Esophagus (tissue), 2 donors: ENCODE data around the gene RNF207. TPM values are rescaled to one million over a fixed set of nuclear protein-coding genes. Genes with fewer than 3 reads are reported as not detected.
A peak's percentile ranks its signal among the peaks of the same experiment; 100 is the strongest.

ENCODE experiments used
- H3K27ac ChIP-seq, 2 donors: one replicate each; pipeline ENCODE4 v1.5.1; 2013; ENCODE audit warnings: low read depth in 2 of 2, mild to moderate bottlenecking in 2 of 2, inconsistent platforms in 1 of 2, low read length in 1 of 2, moderate library complexity in 1 of 2
- H3K27me3 ChIP-seq, 2 donors: one replicate each; pipeline ENCODE4 v1.6.1; 2013; ENCODE audit warnings: low read length in 2 of 2, control low read depth in 1 of 2, mild to moderate bottlenecking in 1 of 2; ENCODE audit not compliant: insufficient read depth in 2 of 2, control insufficient read depth in 1 of 2
- H3K36me3 ChIP-seq, 2 donors: one replicate each; pipeline ENCODE4 v1.6.1; 2013; ENCODE audit warnings: low read length in 1 of 2; ENCODE audit not compliant: control insufficient read depth in 2 of 2, insufficient read depth in 2 of 2
- H3K4me1 ChIP-seq, 2 donors: one replicate each; pipeline ENCODE4 v1.6.1; 2013; ENCODE audit warnings: low read length in 1 of 2; ENCODE audit not compliant: control insufficient read depth in 2 of 2, insufficient read depth in 2 of 2
- H3K4me3 ChIP-seq, 2 donors: one replicate each; pipeline ENCODE4 v1.5.1; 2013; ENCODE audit warnings: low read length in 2 of 2, mild to moderate bottlenecking in 2 of 2, low read depth in 1 of 2, moderate library complexity in 1 of 2
- H3K9me3 ChIP-seq, 2 donors: one replicate each; pipeline ENCODE4 v1.6.1; 2013; ENCODE audit warnings: mild to moderate bottlenecking in 2 of 2, low read depth in 1 of 2, low read length in 1 of 2, moderate library complexity in 1 of 2; ENCODE audit not compliant: control insufficient read depth in 2 of 2, insufficient read depth in 1 of 2
- WGBS, 2 donors: extraction: QIAGEN DNeasy Blood & Tissue Kit; methylation state at CpG; one replicate each; pipeline ENCODE4 v1.1.7; 2013; 5-methylcytosine and 5-hydroxymethylcytosine counted together
- polyA plus RNA-seq, 2 donors: library from polyadenylated mRNA; stranded (reverse); fragments of 200-250 nt; gene quantifications; one replicate each; pipeline ENCODE4 v1.2.3, GENCODE V29; 2013
- donor health status: healthy with polysubstance abuse.
- donor health status: Bipolar disorder and iron deficiency.

The RNF207 gene
- polyA plus RNA-seq, 2 donors: 17.0 to 68.0 TPM

GRCh38 chr1:6197746-6198427 is 8.0 kb upstream of the RNF207 start:
- H3K27ac ChIP-seq: no peak overlapping the region
- H3K36me3 ChIP-seq: peaks cover 0 to 10% of the 10 kb centered on the region in 2 donors
- H3K4me3 ChIP-seq: peak overlapping the region; percentile 17 to 100
- H3K27me3 ChIP-seq: no peaks in the 10 kb centered on the region
- WGBS, 2 donors: 50% methylated on average over 6 of the region's 6 CpGs
- peaks cover 2 to 5% of the 10 kb centered on the region in 2 donors for H3K4me1 ChIP-seq
- no peaks in the 10 kb centered on the region for H3K9me3 ChIP-seq

- Histone ChIP-seq H3K27ac (peak overlapping the region; percentile 71 to 89), H3K9me3 (no peaks in the 10 kb centered on the region), H3K27me3 (no peaks in the 10 kb centered on the region), H3K4me1 (peaks cover 2 to 5% of the 10 kb centered on the region in 2 donors), H3K4me3 (peak overlapping the region; percentile 96 to 100), H3K36me3 (peaks cover 0 to 6% of the 10 kb centered on the region in 2 donors)
- WGBS, 2 donors: 0 to 2% methylated on average over 31 of the region's 31 CpGs
Measured at GRCh38 chr1:6198646-6199297, 7.1 kb upstream of the RNF207 start.

- WGBS, 2 donors: 1 to 2% methylated on average over 53 of the region's 53 CpGs
- peak within 1 kb of the TSS; percentile 96 to 100 for H3K4me3 ChIP-seq
- H3K4me1 ChIP-seq: peaks cover 2 to 5% of the 10 kb centered on the region in 2 donors
- H3K27me3 ChIP-seq: no peaks in the 10 kb centered on the region
- H3K36me3 ChIP-seq: peaks cover 0 to 1% of the 10 kb centered on the region in 2 donors
- no peaks in the 10 kb centered on the region for H3K9me3 ChIP-seq
- peak within 1 kb of the TSS; percentile 71 to 89 for H3K27ac ChIP-seq
Measured at GRCh38 chr1:6199298-6200187, 6.4 kb upstream of the RNF207 start, which contains the start of gene RPL22. Gene RPL22, minus strand, starts transcription at chr1:6199595. Its CDS starts 22 bp downstream, at chr1:6199573.

- H3K36me3 ChIP-seq: no peaks in the 10 kb centered on the region
- peaks cover 5 to 7% of the 10 kb centered on the region in 2 donors for H3K4me1 ChIP-seq
- H3K27me3 ChIP-seq: no peaks in the 10 kb centered on the region
- peak overlapping the region; percentile 54 to 66 for H3K27ac ChIP-seq
- 69 to 79% methylated on average over 10 of the region's 10 CpGs for WGBS, 2 donors
- H3K4me3 ChIP-seq: peak overlapping the region; percentile 20 to 100
- no peaks in the 10 kb centered on the region for H3K9me3 ChIP-seq
Measured at GRCh38 chr1:6200188-6200809, 5.6 kb upstream of the RNF207 start.

GRCh38 chr1:6202256-6202655 is 3.7 kb upstream of the RNF207 start:
- H3K27ac ChIP-seq: no peak overlapping the region
- no peaks in the 10 kb centered on the region for H3K36me3 ChIP-seq
- H3K4me3 ChIP-seq: no peak overlapping the region
- no peaks in the 10 kb centered on the region for H3K27me3 ChIP-seq
- H3K4me1 ChIP-seq: peaks cover 5 to 14% of the 10 kb centered on the region in 2 donors
- 89 to 90% methylated on average over 7 of the region's 7 CpGs for WGBS, 2 donors
- no peaks in the 10 kb centered on the region for H3K9me3 ChIP-seq

GRCh38 chr1:6206520-6206855 is 569 bp downstream of the RNF207 start:
- Histone ChIP-seq H3K4me3 (peak overlapping the region; percentile 56 to 87), H3K9me3 (no peaks in the 10 kb centered on the region), H3K27ac (peak overlapping the region; percentile 80 to 94), H3K4me1 (peaks cover 0 to 21% of the 10 kb centered on the region in 2 donors), H3K27me3 (no peaks in the 10 kb centered on the region), H3K36me3 (peaks cover 0 to 17% of the 10 kb centered on the region in 2 donors)
- 10 to 36% methylated on average over 22 to 25 of the region's 25 CpGs for whole genome bisulfite sequencing, 2 donors

GRCh38 chr1:6207075-6207885 is 1.4 kb downstream of the RNF207 start:
- WGBS, 2 donors: 84 to 87% methylated on average over 19 of the region's 19 CpGs
- Histone ChIP-seq H3K36me3 (peaks cover 0 to 25% of the 10 kb centered on the region in 2 donors), H3K4me3 (peak overlapping the region; percentile 56 to 87), H3K27me3 (no peaks in the 10 kb centered on the region), H3K4me1 (peaks cover 0 to 21% of the 10 kb centered on the region in 2 donors), H3K9me3 (no peaks in the 10 kb centered on the region), H3K27ac (no peak overlapping the region)

GRCh38 chr1:6207921-6208320 is 2.0 kb downstream of the RNF207 start:
- Histone ChIP-seq H3K4me1 (peaks cover 0 to 21% of the 10 kb centered on the region in 2 donors), H3K36me3 (peaks cover 4 to 28% of the 10 kb centered on the region in 2 donors), H3K27ac (no peak overlapping the region), H3K9me3 (no peaks in the 10 kb centered on the region), H3K27me3 (no peaks in the 10 kb centered on the region), H3K4me3 (no peak overlapping the region)
- WGBS, 2 donors: 92 to 93% methylated on average over 10 of the region's 10 CpGs
